Heart left ventricle (tissue), 16 donors: Measurements from ENCODE around the gene FUBP3. TPM values are rescaled to one million over a fixed set of nuclear protein-coding genes. Genes with fewer than 3 reads are reported as not detected.
"Not testable (repeated sequence)": the region's sequence is repeated elsewhere in the genome, so short reads cannot be mapped to it uniquely, and the experiment has no call there.

Experiments used
- ATAC-seq, 4 donors: fragments of 200-7000 bp; cut with Tn5 transposase; one replicate each; pipeline ENCODE4 v1.9.1; 2020 to 2022; ENCODE audit warnings: moderate library complexity in 4 of 4, mild to moderate bottlenecking in 3 of 4, moderate number of reproducible peaks in 1 of 4
- DNase-seq, 5 donors: peaks; one replicate each; pipeline ENCODE4 v3.0.0-alpha.2; 2020
- H3K27ac ChIP-seq, 12 donors: fragments of 200-600 bp; sonication (generic) in 4 of 12; one replicate each; pipeline versions ENCODE4 v1.5.0 to v1.8.0; 2016 to 2022; ENCODE audit warnings: mild to moderate bottlenecking in 2 of 12
- H3K27me3 ChIP-seq, 9 donors: fragments of 200-600 bp; sonication (generic) in 2 of 9; one replicate each; pipeline versions ENCODE4 v1.5.1 to v1.8.0; 2016 to 2022; ENCODE audit warnings: mild to moderate bottlenecking in 3 of 9
- H3K36me3 ChIP-seq, 9 donors: fragments of 200-600 bp; sonication (generic) in 2 of 9; one replicate each; pipeline versions ENCODE4 v1.5.0 to v1.8.0; 2018 to 2022; ENCODE audit warnings: mild to moderate bottlenecking in 2 of 9
- H3K4me1 ChIP-seq, 12 donors: fragments of 200-600 bp; sonication (generic) in 4 of 12; one replicate each; pipeline versions ENCODE4 v1.5.0 to v1.8.0; 2016 to 2022; ENCODE audit warnings: mild to moderate bottlenecking in 3 of 12
- H3K4me3 ChIP-seq, 12 donors: fragments of 200-600 bp; sonication (generic) in 4 of 12; one replicate each; pipeline versions ENCODE4 v1.5.0 to v1.8.0; 2017 to 2022; ENCODE audit warnings: mild to moderate bottlenecking in 9 of 12, moderate library complexity in 4 of 12
- H3K9me3 ChIP-seq, 12 donors: fragments of 200-600 bp; sonication (generic) in 4 of 12; one replicate each; pipeline versions ENCODE4 v1.5.0 to v1.8.0; 2016 to 2022; ENCODE audit warnings: mild to moderate bottlenecking in 1 of 12
- POLR2A ChIP-seq, 2 donors: fragments of 450-650 bp; IDR thresholded peaks; one replicate each; pipeline ENCODE4 v1.6.1; 2017; ENCODE audit warnings: antibody characterized with exemption in 2 of 2, mild to moderate bottlenecking in 2 of 2, moderate library complexity in 2 of 2
- WGBS, 4 donors: extraction: QIAGEN DNeasy Blood & Tissue Kit in 2 of 4; methylation state at CpG; one replicate each; pipeline versions ENCODE4 v1.1.5 to v1.1.7; 2013 to 2018; 5-methylcytosine and 5-hydroxymethylcytosine counted together
- intact Hi-C, 10 donors: fragments of 100-400 bp; cut with DNase I; formaldehyde crosslinking; loops; one replicate each; pipeline versions ENCODE4 v1.11.1 to v1.14.2; 2022
- microRNA-seq, 4 donors: library from miRNA; unstranded; fragments of <30 nt; microRNA quantifications; one replicate each; pipeline versions ENCODE4 to v1.2.0, GENCODE V29; 2017 to 2020
- polyA plus RNA-seq, 2 donors: library from polyadenylated mRNA; stranded (reverse); fragments of 200-250 nt; gene quantifications; one replicate each; pipeline ENCODE4 v1.2.3, GENCODE V29; 2013
- total RNA-seq, 9 donors: library from RNA; depleted of rRNA in 2 of 9; stranded (reverse); fragments of >200 nt in 2 of 9; fragmentation: NEBNext Ultra II Directional in 3 of 9; extraction: Animal tissue kit (Norgen Biotek cat#: 25700) in 3 of 9; gene quantifications; one replicate each; pipeline versions ENCODE4 v1.1.0 to v1.2.4, GENCODE V29; 2016 to 2023
- TF ChIP-seq, protein P1 (sequence below), 12 donors: fragments of 200-600 bp; sonication (generic) in 4 of 12; IDR thresholded peaks; one replicate each; pipeline versions ENCODE4 v1.5.0 to v1.8.0; 2018 to 2022; ENCODE audit warnings: antibody characterized with exemption in 12 of 12, mild to moderate bottlenecking in 5 of 12
- donor health status: ischemic (EF 13 %, LVEDD 7.1; RV severe dilation, severe dysfunction).
- donor health status: healthy with polysubstance abuse.
- donor health status: DM: no; HTN: yes; CAD: no.
- donor health status: DM: no; HTN: no; CAD: no.
- donor health status: ischemic (EF 25% LVEDD 6.9; RV normal size, moderate dysfunction).
- donor health status: ischemic (EF 25% LVEDD 5.7; RV mildly dilated, moderate dysfunction).
- donor health status: healthy.
- donor health status: DM: yes; HTN: yes; CAD: no.
- donor health status: ischemic (EF 35%, LVEDD 5.7; RV mildly dilated, moderate dysfunction).
- donor health status: nonischemic (EF 11% LVEDD 7.7; RV severe dilation, severe dysfunction).
- donor health status: DM: yes; HTN: yes; CAD: no.
- donor health status: PGD.
- donor health status: ischemic (EF 29% LVEDD 5.4; RV normal size, mild dysfunction).
- donor health status: nonischemic (EF 23%, LVEDD 6.1; RV moderate dilation, normal function).

The FUBP3 gene
- total and polyA plus RNA-seq, 11 donors = 14.4 to 39.5 (median 24.8) TPM

DNA sequence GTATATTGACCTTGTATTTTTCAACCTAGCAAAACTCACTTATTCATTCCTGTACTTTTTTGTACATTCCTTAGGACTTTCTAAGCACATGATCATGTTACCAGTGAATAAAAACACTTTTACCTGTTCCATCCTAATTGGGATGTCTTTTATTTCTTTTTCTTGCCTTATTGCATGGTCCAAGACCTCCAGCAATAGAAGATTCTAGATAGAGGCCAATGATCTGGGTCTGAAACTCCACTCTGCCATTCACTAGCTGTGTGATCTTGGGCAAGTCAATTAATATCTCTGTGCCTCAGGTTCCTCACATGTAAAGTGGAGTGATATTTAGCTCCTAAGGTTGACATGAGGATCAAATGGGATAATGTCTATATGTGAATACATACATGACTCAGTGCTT is 105.7 kb downstream of the FUBP3 start:
- ATAC-seq = no peak
- no peak for DNase-seq
- intact Hi-C loops = loop anchor here in 4 of 10 donors (10.0 kb wide), 2 partner anchors 110 to 580 kb away; partner anchors contain the start of gene FUBP3 (in 2 of the 4)
- no peak overlapping the region for H3K4me3 ChIP-seq
- no peak overlapping the region for H3K27ac ChIP-seq
- peaks cover 0 to 17% (median 11%) of the 10 kb centered on the region in 12 donors for H3K4me1 ChIP-seq
- H3K9me3 ChIP-seq = peaks cover 0 to 8% (median 0%) of the 10 kb centered on the region in 12 donors
- peaks cover 0 to 11% (median 5%) of the 10 kb centered on the region in 9 donors for H3K27me3 ChIP-seq
- no peak for TF ChIP-seq POLR2A (IDR thresholded peaks at IDR 0.05)
- TF ChIP-seq, protein P1, sequence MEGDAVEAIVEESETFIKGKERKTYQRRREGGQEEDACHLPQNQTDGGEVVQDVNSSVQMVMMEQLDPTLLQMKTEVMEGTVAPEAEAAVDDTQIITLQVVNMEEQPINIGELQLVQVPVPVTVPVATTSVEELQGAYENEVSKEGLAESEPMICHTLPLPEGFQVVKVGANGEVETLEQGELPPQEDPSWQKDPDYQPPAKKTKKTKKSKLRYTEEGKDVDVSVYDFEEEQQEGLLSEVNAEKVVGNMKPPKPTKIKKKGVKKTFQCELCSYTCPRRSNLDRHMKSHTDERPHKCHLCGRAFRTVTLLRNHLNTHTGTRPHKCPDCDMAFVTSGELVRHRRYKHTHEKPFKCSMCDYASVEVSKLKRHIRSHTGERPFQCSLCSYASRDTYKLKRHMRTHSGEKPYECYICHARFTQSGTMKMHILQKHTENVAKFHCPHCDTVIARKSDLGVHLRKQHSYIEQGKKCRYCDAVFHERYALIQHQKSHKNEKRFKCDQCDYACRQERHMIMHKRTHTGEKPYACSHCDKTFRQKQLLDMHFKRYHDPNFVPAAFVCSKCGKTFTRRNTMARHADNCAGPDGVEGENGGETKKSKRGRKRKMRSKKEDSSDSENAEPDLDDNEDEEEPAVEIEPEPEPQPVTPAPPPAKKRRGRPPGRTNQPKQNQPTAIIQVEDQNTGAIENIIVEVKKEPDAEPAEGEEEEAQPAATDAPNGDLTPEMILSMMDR (IDR thresholded peaks at IDR 0.05) = no peak
- H3K36me3 ChIP-seq = no peaks in the 10 kb centered on the region

DNA sequence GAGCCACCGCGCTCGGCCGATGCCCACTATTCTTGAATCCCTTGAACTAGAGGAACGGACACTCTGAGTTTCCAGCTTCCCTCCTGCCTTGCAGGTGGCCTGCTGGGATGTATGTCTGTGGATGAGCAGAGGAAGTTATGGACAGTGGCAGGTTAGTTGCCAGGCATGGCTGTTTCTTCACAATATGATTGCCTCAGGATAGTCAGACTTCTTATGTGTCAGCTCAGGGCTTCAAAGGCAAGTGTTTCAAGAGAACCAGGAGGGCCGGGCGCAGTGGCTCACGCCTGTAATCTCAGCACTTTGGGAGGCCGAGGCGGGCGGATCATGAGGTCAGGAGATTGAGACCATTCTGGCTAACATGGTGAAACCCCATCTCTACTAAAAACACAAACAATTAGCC is 106.6 kb downstream of the FUBP3 start:
- not testable (repeated sequence) for H3K36me3 ChIP-seq
- WGBS, 4 donors = 89 to 96% (median 91%) methylated on average over 11 of the region's 11 CpGs
- intact Hi-C loops = loop anchor here in 4 of 10 donors (10.0 kb wide), 2 partner anchors 111 to 581 kb away; partner anchors contain the start of gene FUBP3 (in 2 of the 4)

DNA sequence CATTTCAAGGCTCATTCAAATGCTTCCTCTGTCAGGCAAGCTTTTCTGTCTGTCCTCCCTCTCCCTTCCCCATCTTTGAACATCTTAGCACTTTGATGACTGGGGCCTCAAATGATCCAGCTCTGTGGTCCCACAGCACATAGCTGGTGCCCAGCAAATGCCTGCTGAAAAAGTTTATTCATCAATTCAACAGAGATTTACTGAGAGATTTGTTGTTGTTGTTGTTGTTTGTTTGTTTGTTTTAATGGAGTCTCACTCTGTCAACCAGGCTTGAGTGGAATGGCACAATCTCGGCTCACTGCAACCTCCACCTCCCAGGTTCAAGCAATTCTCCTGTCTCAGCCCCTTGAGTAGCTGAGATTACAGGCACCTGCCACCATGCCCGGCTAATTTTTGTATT is 108.2 kb downstream of the FUBP3 start:
- Histone ChIP-seq H3K27me3 (no peaks in the 10 kb centered on the region), H3K4me3 (no peak overlapping the region), H3K4me1 (peaks cover 0 to 11% (median 0%) of the 10 kb centered on the region in 12 donors), H3K27ac (no peak overlapping the region), H3K9me3 (peaks cover 0 to 8% (median 0%) of the 10 kb centered on the region in 12 donors), H3K36me3 (no peaks in the 10 kb centered on the region)
- no peak for DNase-seq
- 78 to 91% (median 86%) methylated on average over 2 of the region's 2 CpGs for WGBS, 4 donors
- intact Hi-C loops = loop anchor here in 4 of 10 donors (10.0 kb wide), 2 partner anchors 113 to 583 kb away; partner anchors contain the start of gene FUBP3 (in 2 of the 4)
- no peak for TF ChIP-seq POLR2A (IDR thresholded peaks at IDR 0.05)
- TF ChIP-seq, protein P1 (IDR thresholded peaks at IDR 0.05) = no peak
- ATAC-seq = no peak

More for the DNA sequence above, 106.6 kb downstream of the FUBP3 start:
- not testable (repeated sequence) for H3K27ac ChIP-seq, DNase-seq, H3K27me3 ChIP-seq, ATAC-seq, H3K9me3 ChIP-seq, H3K4me3 ChIP-seq
- peaks cover 0 to 18% (median 10%) of the 10 kb centered on the region in 12 donors for H3K4me1 ChIP-seq

Small RNA genes lying within 50 kb of the gene (microRNA-seq; reads per million reads assigned to microRNA genes)
- 0 to 0.06 (median 0) reads per million in 4 donors for gene MIR6856

Other genes with a start within 250 kb of the FUBP3 start
- gene ASS1, start 134.6 kb upstream of the FUBP3 start, total RNA-seq = 100 to 1,000 TPM in 3 of 9 donors, 10 to 100 TPM in 6; 31.5 to 154 (median 60.5) TPM
- gene ASS1, start 134.6 kb upstream of the FUBP3 start, polyA plus RNA-seq = 10 to 100 TPM; 56.5 to 88.6 TPM
- gene PRDM12, start 85.0 kb downstream of the FUBP3 start, total RNA-seq = under 1 TPM in 1 of 9 donors, not detected in 8; 0.14 TPM
- not detected for gene PRDM12, start 85.0 kb downstream of the FUBP3 start, polyA plus RNA-seq
- 10 to 100 TPM; 10.6 to 16.0 (median 13.1) TPM for gene EXOSC2, start 114.2 kb downstream of the FUBP3 start, total RNA-seq
- gene EXOSC2, start 114.2 kb downstream of the FUBP3 start, polyA plus RNA-seq = 10 to 100 TPM; 10.6 to 19.7 TPM